Inflammatory macrophage (primary cell): Measurements from ENCODE around the gene PSEN1.

Experiments
- DNase-seq, 2 donors: peaks; one replicate each; pipeline ENCODE4 v3.0.0-alpha.2; 2020 to 2022

The PSEN1 gene

DNA sequence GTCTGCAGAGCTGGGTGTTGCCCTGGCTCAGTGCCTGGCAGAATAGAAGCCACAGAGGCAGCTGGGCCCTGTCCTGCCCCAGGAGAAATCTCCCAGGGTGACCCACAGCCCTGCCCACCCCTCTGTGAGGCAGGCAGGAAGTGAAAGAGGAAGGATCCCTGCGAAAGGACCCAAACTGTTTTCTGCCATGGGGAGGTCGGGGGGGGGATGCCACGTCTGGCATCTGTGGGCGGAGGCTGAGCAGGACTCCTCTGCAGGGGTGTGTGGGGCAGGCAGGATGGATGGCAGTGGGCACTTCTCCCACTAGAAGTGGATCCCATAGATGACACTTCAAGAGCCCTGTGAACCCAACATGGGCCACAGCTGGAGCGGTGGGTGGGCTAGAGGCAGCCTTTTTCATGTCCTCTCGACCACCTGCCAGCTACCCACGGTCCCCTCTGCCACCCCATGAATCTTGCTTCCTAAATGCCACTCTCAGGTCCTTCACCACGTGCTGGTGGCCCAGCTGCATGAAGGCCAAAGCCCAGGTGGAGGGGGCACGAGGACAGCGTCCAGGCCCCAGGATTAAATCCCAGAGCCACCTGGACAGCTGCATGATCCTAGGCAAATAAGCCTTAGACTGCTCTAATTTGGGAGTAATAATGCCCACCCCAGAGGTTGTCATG, 104.6 kb downstream of the PSEN1 start:
- DNase-seq: peak; percentile 66 to 75

DNA sequence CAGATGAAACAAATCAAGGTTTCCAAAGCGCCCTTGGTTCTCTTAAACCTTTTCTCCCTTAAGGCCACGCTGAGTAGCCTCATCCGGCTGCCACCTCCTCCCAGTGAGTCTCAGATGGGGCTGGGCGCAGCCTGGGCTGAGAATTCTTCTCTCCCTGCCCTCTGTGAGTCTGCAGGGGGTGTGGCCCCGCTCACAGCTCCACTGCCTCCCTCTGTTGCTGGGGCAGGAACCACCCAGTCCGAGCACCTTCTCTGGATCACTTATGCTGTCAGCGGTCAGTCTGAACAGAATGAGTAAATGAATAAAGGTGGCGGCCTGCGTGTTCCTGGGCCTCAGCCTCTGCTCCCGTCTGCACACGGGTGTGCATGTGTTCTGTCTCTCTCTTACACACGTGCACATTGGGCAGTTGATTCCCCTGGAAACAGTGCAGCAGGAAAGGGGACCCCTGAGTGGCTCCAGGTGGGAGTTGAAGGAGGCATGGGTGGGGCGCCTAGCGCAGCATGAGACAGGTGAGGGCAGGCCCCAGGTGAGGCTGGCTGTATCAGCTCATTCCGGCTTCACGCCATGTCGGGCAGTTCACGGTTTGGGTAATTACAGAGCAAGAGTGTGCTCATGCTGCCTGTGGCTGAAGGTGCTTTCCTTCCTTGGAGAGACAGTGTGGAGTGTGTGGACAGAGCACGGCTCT, 105.3 kb downstream of the PSEN1 start:
- DNase-seq: no peak

DNA sequence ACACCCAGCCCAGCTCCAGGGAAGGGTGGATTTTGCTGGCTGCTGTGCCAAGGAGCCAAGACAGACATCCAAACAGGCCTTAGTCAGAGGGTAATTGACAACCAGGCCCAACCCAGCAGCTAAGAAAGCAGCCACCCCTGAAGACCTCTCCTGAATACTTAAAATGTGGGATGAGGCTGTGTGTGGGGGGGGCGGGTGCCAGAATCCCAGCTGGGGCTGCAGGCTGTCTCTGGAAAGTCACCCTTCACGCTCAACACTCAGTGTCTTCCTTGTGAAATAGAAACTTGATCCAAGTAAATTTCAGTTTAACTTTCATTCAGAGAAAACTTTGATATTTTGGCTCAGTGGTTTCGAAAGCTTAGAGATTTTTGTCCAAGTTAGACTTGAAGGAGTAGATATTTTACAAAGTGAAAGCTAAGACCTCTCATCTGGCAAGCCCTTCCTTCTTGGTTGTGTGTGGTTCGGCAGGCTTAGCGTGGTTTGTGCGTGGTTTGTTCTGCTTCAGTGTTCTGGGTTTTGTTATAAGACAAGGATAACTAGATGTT, 106.1 kb downstream of the PSEN1 start:
- DNase-seq: no peak

GRCh38 chr14:73243341-73243740, 107.0 kb downstream of the PSEN1 start:
- DNase-seq: no peak

DNA sequence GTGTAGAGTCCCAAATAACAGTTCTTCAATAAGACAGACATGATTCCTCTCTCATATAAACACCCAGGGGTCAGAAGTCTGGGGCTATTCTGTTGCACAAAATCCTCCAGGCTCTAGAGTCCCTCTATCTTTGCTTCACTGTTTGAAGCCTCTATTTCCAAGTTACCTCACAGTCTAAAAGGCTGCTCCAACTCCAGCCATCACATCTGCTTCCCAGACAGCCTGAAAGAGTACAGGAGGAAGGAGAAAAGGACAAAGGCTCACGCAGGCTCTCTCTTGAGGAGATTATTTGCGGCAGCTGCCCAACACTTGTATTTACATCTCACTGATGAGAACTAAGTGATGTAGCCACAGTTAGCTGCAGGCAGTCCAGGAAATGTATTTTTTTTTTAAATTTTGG, 107.4 kb downstream of the PSEN1 start:
- DNase-seq: no peak

- DNase-seq: no peak
Measured at GRCh38 chr14:73244541-73245290, 108.4 kb downstream of the PSEN1 start.

DNA sequence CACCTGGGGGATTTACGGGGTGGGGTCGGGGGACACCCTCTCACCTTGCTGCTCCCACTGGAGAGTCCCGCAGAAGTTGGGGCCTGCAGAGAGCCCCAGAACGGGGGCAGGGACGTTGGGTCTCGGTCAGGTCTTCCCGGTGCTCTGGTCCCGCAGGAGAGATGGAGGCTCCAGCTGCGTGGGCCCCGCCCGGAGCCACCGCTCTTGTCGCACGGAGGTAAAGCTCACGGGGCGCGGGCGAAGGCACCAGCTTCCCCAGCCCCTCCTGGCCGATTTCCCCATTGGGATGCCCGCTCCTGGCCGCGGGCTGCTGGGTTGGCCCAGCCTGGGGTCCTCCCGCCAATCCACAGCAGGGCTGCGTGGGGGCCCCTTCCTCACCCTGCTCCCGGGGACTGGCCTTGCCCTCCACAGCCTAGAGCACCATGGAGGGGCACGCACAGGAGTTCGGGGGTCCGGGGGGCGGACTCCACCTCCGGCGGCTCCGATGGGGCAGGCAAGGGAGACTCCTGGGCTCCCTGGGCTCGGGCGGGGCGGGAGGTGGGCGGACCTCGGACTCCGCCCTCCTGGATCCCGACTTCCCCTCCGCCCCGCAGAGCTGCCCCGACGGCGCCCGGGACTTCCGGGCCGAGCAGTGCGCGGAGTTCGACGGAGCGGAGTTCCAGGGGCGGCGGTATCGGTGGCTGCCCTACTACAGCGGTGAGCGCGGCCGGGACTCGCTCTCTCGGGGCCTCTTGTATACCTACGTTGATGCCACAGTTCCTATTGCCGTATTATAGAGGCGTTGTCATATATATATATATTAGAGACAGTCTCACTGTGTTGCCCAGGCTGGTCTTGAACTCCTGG, 109.4 kb downstream of the PSEN1 start:
- DNase-seq: peak; percentile 78 to 89

DNA sequence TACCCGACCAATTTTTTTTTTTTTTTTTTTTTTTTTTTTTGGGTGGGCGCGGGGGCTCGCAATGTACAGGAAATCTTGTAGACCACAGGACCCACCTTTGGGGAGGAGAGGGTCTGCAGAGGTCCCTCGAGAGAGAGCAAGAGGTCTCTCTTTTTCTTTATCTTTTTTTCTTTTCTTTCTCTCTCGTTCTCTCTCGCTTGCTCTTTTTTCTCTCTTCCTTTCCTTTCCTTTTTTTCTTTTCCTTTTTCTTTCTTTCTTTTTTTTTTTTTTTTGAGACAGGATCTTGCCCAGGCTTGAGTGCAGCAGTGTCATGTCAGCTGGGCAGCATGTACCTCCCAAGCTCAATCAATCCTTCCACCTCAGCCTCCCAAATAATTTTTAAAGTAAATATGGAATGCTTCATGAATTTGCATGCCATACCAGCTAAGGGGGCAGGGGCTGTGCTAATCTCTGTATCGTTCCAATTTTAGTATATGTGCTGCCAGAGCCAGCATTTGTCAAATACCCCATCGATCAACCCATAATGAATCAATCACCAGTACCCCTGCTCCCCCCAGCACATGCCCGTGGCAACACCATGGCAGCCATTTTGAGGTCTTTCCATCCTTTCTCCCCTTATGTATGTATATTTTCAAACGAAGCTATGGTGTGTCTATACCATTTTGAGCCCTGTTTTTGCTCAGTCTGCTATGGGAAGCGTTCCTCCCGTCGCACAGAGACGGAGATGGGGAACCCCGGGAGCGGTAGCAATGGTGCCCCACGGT, 110.3 kb downstream of the PSEN1 start:
- no peak for DNase-seq

DNA sequence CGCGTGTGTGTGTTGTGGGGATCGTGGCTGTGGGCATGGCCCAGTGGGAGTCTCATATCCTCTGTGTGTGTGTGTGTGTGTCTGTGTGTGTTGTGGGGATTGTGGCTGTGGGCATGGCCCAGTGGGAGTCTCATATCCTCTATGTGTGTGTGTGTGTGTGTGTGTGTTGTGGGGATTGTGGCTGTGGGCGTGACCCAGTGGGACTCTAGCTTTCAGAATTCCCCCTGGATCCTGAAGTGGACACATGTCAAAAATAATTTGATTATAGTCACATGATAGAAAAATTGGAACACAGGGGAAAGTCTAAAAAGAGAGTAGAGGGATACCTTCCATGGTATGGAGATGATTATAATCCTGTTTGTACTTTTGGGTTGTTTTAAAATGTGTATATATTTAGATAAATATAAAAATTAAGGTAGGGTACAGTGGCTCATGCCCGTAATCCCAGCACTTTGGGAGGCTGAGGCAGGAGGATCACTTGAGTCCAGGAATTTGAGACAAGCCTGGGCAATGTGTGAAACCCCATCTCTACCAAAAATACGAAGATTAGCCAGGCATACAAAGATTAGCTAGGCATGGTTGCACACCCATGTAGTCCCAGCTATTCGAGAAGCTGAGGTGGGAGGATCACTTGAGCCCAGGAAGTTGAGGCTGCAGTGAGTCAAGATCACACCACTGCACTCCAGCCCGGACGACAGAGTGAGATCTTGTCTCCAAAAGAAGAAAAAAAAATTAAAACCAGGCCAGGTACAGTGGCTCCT, 112.0 kb downstream of the PSEN1 start:
- DNase-seq: peak; percentile 58 to 87

DNA sequence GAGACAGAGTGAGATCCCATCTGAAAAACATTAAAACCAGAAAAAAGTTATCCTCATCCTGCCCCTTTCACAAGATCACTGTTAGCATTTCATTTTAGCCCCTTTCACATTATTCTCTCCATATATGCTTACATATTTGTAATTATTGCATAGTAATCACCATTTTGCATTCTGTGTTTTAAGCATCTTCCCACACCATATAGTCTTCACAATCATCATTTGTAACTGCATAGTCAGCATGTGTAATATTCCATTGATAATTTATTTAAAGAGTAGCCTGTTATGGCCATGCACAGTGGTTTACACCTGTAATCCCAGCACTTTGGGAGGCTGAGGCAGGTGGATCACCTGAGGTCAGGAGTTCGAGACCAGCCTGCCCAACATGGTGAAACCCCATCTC, 112.8 kb downstream of the PSEN1 start:
- no peak for DNase-seq

GRCh38 chr14:73249564-73250316, 113.4 kb downstream of the PSEN1 start:
- no peak for DNase-seq

DNA sequence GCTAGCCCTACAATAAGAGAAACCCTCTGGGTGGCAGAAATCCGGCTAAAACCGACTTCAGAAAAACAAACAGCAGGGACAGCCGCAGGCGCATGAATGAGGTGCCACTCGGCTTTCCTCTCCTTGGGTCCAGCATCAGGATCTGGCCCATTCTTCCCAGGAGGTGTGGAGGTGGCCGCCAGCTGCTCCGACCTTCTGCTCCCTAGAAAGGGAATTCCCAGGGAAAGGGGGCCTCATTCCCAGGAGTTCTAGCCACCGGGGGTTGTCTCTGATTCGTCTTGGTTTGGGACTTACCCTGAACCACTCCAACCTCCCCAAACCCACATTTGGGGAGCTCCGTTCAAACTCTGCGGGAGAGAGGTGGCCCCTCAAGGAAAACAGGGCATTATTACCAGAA, 114.0 kb downstream of the PSEN1 start:
- no peak for DNase-seq

DNA sequence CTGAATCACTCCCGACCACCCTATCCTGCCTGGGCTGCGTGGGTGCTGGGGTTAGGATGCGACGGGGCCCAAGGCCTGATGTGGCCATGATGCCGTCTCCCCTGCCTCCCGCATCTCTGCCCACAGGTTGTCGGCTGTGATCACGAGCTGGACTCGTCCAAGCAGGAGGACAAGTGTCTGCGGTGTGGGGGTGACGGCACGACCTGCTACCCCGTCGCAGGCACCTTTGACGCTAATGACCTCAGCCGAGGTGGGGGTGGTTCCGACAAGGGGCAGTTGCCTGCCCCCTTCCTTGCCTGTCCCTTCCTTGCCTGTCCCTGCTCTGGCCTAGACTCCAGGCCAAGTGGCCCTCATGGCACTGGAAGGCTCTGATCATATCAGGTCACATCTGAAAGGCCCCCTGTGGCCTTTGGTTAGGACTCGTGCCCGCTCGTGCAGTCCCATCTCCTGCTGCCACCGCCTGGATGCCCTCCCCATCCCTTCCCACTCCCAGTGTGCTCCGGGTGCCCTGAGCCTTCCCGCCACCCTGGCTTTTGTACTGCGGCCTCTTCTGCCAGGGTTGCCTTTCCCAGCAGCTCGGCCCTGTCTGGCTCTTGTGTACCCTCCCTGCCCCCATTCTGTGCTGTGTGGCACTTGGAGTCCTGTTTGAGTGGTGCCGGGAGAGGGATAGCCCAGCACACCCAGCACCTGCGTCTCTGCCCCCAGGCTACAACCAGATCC, 114.6 kb downstream of the PSEN1 start:
- DNase-seq: no peak

GRCh38 chr14:73251516-73252215, 115.4 kb downstream of the PSEN1 start:
- no peak for DNase-seq

DNA sequence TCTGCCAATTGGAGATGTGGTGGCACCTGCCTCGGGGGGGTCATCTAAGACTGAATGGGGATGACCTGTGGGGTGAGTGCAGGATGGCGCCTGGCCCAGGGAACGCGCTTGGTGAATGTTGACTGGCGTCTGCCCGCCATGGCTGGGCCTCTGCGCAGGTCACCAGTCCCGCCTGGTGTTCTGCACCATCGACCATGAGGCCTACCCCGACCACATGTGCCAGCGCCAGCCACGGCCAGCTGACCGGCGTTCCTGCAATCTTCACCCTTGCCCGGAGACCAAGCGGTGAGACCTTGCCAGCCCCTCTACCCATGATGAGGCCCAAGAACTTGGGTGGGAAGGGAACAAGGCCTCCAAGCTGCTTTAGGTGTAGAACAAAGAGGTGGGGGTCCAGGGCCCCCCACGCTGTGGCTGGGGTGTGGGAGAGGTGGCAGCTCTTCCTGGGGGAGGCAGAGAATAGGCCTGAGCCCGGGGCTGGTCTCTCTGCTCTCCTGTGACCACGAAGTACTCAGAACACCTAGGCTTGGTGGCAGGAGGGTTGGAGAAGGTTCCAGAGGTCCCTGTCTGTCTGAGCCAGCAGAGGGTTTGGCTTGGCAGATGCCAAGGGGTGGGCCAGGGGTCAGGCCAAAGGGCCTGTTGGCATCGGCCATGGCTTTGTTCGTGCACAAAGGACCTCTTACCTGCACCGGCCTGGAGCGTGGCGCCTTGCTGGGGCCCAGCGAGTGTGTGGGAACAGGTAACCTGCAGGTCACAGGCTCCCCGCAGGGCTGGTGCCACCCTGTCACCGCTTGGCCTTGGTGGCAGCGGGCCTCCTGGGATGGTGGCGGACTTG, 116.4 kb downstream of the PSEN1 start:
- DNase-seq: no peak

GRCh38 chr14:73253323-73253610, 117.0 kb downstream of the PSEN1 start:
- DNase-seq: no peak

- no peak for DNase-seq
Measured at GRCh38 chr14:73253721-73254120, 117.4 kb downstream of the PSEN1 start.
